NCI-H2107 (cell line): ENCODE measurements around the gene AMER2.
"Not testable (repeated sequence)": the region's sequence is repeated elsewhere in the genome, so short reads cannot be mapped to it uniquely, and the experiment has no call there.

ENCODE experiments used
- DNase-seq: peaks from one replicate; lab custom pipeline; 2025; lab: John Stamatoyannopoulos, UW

The AMER2 gene

GRCh38 chr13:25181597-25181996 is 9.5 kb upstream of the AMER2 start:
- no peak for DNase-seq

GRCh38 chr13:25180775-25181537 is 8.9 kb upstream of the AMER2 start:
- DNase-seq, result no peak

- DNase-seq, result no peak
Observed at GRCh38 chr13:25179832-25180774, 8.0 kb upstream of the AMER2 start.

- DNase-seq, result no peak
Observed at GRCh38 chr13:25179011-25179410, 6.9 kb upstream of the AMER2 start.

GRCh38 chr13:25178070-25178469 is 6.0 kb upstream of the AMER2 start:
- DNase-seq, result no peak

- no peak for DNase-seq
Observed at GRCh38 chr13:25177636-25178035, 5.5 kb upstream of the AMER2 start.

GRCh38 chr13:25177012-25177411 is 4.9 kb upstream of the AMER2 start:
- no peak for DNase-seq

- DNase-seq, result no peak
Observed at GRCh38 chr13:25175431-25175830, 3.3 kb upstream of the AMER2 start.

- no peak for DNase-seq
Observed at GRCh38 chr13:25175026-25175425, 2.9 kb upstream of the AMER2 start.

- DNase-seq, result no peak
Observed at GRCh38 chr13:25174304-25174703, 2.2 kb upstream of the AMER2 start.

GRCh38 chr13:25172303-25172630 is 179 bp upstream of the AMER2 start:
- no peak for DNase-seq

GRCh38 chr13:25171170-25171516 is 945 bp downstream of the AMER2 start:
- DNase-seq, result no peak

- DNase-seq, result no peak
Observed at GRCh38 chr13:25170554-25171111, 1.5 kb downstream of the AMER2 start.

GRCh38 chr13:25169951-25170553 is 2.0 kb downstream of the AMER2 start:
- DNase-seq, result no peak

GRCh38 chr13:25169356-25169755 is 2.7 kb downstream of the AMER2 start:
- no peak for DNase-seq

- DNase-seq, result no peak
Observed at GRCh38 chr13:25168790-25169189, 3.3 kb downstream of the AMER2 start.

GRCh38 chr13:25167382-25168174 is 4.5 kb downstream of the AMER2 start:
- DNase-seq, result no peak

GRCh38 chr13:25166306-25166705 is 5.8 kb downstream of the AMER2 start:
- DNase-seq, result no peak

- no peak for DNase-seq
Observed at GRCh38 chr13:25165663-25166062, 6.4 kb downstream of the AMER2 start.

- not testable (repeated sequence) for DNase-seq
Observed at GRCh38 chr13:25165163-25165562, 6.9 kb downstream of the AMER2 start.

- no peak for DNase-seq
Observed at GRCh38 chr13:25157681-25158080, 14.4 kb downstream of the AMER2 start.

- DNase-seq, result no peak
Observed at GRCh38 chr13:25153736-25154135, 18.4 kb downstream of the AMER2 start.
